HepG2 (cell line): ENCODE data around the gene KATNB1. TPM values are rescaled to one million over a fixed set of nuclear protein-coding genes. Genes with fewer than 3 reads are reported as not detected.

Experiments used
- ATF1 ChIP-seq: IDR thresholded peaks from 2 replicates; pipeline ENCODE4 v1.6.1; 2016; ENCODE audit warnings: mild to moderate bottlenecking, control low read depth
- CBX5 ChIP-seq: sonication (generic); formaldehyde crosslinking; IDR thresholded peaks from 2 replicates; pipeline ENCODE4 v1.4.0; 2020; ENCODE audit warnings: missing genetic modification reagents, borderline replicate concordance
- FOXJ3 ChIP-seq: sonication (generic); formaldehyde crosslinking; IDR thresholded peaks from 2 replicates; pipeline ENCODE4 v1.4.0; 2020; ENCODE audit warnings: missing genetic modification reagents, mild to moderate bottlenecking, borderline replicate concordance
- GATAD1 ChIP-seq: IDR thresholded peaks from 2 replicates; pipeline ENCODE4 v1.6.1; 2016; ENCODE audit warnings: missing genetic modification reagents, missing compliant biosample characterization
- HNF1B ChIP-seq: sonication (generic); formaldehyde crosslinking; IDR thresholded peaks from 2 replicates; pipeline ENCODE4 v1.5.1; 2020; ENCODE audit warnings: mild to moderate bottlenecking, moderate library complexity, missing genetic modification reagents
- KDM2A ChIP-seq: sonication (generic); formaldehyde crosslinking; IDR thresholded peaks from 2 replicates; pipeline ENCODE4 v1.4.0; 2020; ENCODE audit warnings: low read depth, missing genetic modification reagents, borderline replicate concordance
- KDM5B ChIP-seq: sonication (generic); formaldehyde crosslinking; IDR thresholded peaks from 2 replicates; pipeline ENCODE4 v1.4.0; 2020; ENCODE audit warnings: missing genetic modification reagents, mild to moderate bottlenecking, borderline replicate concordance
- MAFF ChIP-seq: IDR thresholded peaks from 2 replicates; pipeline ENCODE4 v1.6.1; 2011; ENCODE audit warnings: low read depth, low read length, improper control_type of control experiment
- MED13 ChIP-seq: sonication (generic); formaldehyde crosslinking; IDR thresholded peaks from 2 replicates; pipeline ENCODE4 v1.5.0; 2020; ENCODE audit warnings: missing genetic modification reagents
- NR0B2 ChIP-seq: sonication (generic); formaldehyde crosslinking; IDR thresholded peaks from 2 replicates; pipeline ENCODE4 v1.4.0; 2020; ENCODE audit warnings: mild to moderate bottlenecking, missing genetic modification reagents
- PHF21A ChIP-seq: sonication (generic); formaldehyde crosslinking; IDR thresholded peaks from 2 replicates; pipeline ENCODE4 v1.5.0; 2020; ENCODE audit warnings: mild to moderate bottlenecking, missing genetic modification reagents
- POLR2G ChIP-seq: fragments of 200-400 bp; formaldehyde crosslinking; IDR thresholded peaks from 2 replicates; pipeline ENCODE4 v1.6.1; 2018; ENCODE audit warnings: mild to moderate bottlenecking, low read depth, low read length, moderate library complexity
- SOX6 ChIP-seq, 2 experiments: fragments of 450-650 bp in 1 of 2; sonication (generic) in 1 of 2; formaldehyde crosslinking in 1 of 2; IDR thresholded peaks; 2 replicates each; pipeline versions ENCODE4 v1.4.0 to v1.6.1; 2017 to 2020; ENCODE audit warnings: antibody characterized with exemption in 1 of 2, mild to moderate bottlenecking in 1 of 2, missing genetic modification reagents in 1 of 2
- TSC22D2 ChIP-seq: sonication (generic); formaldehyde crosslinking; IDR thresholded peaks from 2 replicates; pipeline ENCODE4 v1.5.1; 2020; ENCODE audit warnings: missing genetic modification reagents, mild to moderate bottlenecking, borderline replicate concordance
- XRCC5 ChIP-seq: fragments of 200-400 bp; formaldehyde crosslinking; optimal IDR thresholded peaks from 2 replicates; pipeline ENCODE3; 2017; ENCODE audit warnings: mild to moderate bottlenecking, low read length
- ZNF142 ChIP-seq: sonication (generic); formaldehyde crosslinking; IDR thresholded peaks from 2 replicates; pipeline ENCODE4 v1.4.0; 2020; ENCODE audit warnings: missing genetic modification reagents
- ZNF350 ChIP-seq: sonication (generic); formaldehyde crosslinking; IDR thresholded peaks from 2 replicates; pipeline ENCODE4 v1.4.0; 2020; ENCODE audit warnings: mild to moderate bottlenecking, low read depth, missing genetic modification reagents, borderline replicate concordance
- ZNF576 ChIP-seq: sonication (generic); formaldehyde crosslinking; IDR thresholded peaks from 2 replicates; pipeline ENCODE4 v1.4.0; 2020; ENCODE audit warnings: mild to moderate bottlenecking, missing genetic modification reagents
- ZSCAN31 ChIP-seq: sonication (generic); formaldehyde crosslinking; IDR thresholded peaks from 2 replicates; pipeline ENCODE4 v1.5.0; 2020; ENCODE audit warnings: low read depth, mild to moderate bottlenecking, missing genetic modification reagents
- polyA plus RNA-seq, 8 experiments: library from polyadenylated mRNA; depleted of rRNA in 3 of 8; stranded (reverse) in 7 of 8; unstranded in 1 of 8; fragments of >200 nt; fragmentation: Illumina TruSeq in 4 of 8; extraction: Trizol in 4 of 8; gene quantifications; 2 replicates each; pipeline versions ENCODE4 v1.2.1 to v1.2.3, GENCODE V29; 2011 to 2016; ENCODE audit warnings: low read depth in 4 of 8, missing spikeins in 1 of 8, mixed read lengths in 1 of 8; ENCODE audit not compliant: insufficient read depth in 1 of 8
- total RNA-seq, 5 experiments: library from RNA; depleted of rRNA; stranded (reverse); fragments of >200 nt; fragmentation: Illumina TruSeq; extraction: Trizol; gene quantifications; 2 replicates each; pipeline ENCODE4 v1.2.3, GENCODE V29; 2016; ENCODE audit warnings: low read depth in 1 of 5

KATNB1 gene
- total and polyA plus RNA-seq, 2 of the 13 experiments (the other 11 are each of a cell fraction or from before 2014, with no cell fraction given): 31.5 to 43.5 TPM

GRCh38 chr16:57736419-57737351 lies 1.1 kb downstream of the KATNB1 start (continued):
- TF ChIP-seq ZNF142 (CRISPR knock-in tag) (0 out of 2 replicates have a peak, but pooled peaks have one; percentile 13), TSC22D2 (peak; percentile 72; the same call in 1 of the 2 replicates), HNF1B (CRISPR knock-in tag) (peak; percentile 15; the same call in 1 of the 2 replicates), ZNF576 (CRISPR knock-in tag) (0 out of 2 replicates have a peak, but pooled peaks have one; percentile 30), CBX5 (CRISPR knock-in tag) (peak; percentile 14; the same call in 1 of the 2 replicates), XRCC5 (peak; percentile 63), KDM2A (CRISPR knock-in tag) (no peak; the same call in 1 of the 2 replicates), ZSCAN31 (CRISPR knock-in tag) (peak; percentile 64; the same call in 1 of the 2 replicates), ATF1 (peak; percentile 77), MED13 (CRISPR knock-in tag) (0 out of 2 replicates have a peak, but pooled peaks have one; percentile 10), NR0B2 (peak; percentile 91; the same call in 1 of the 2 replicates), FOXJ3 (CRISPR knock-in tag) (0 out of 2 replicates have a peak, but pooled peaks have one; percentile 49), GATAD1 (CRISPR knock-in tag) (0 out of 2 replicates have a peak, but pooled peaks have one; percentile 10), KDM5B (CRISPR knock-in tag) (0 out of 2 replicates have a peak, but pooled peaks have one; percentile 1), MAFF (peak; percentile 63), ZNF350 (CRISPR knock-in tag) (peak; percentile 48; the same call in 1 of the 2 replicates), PHF21A (peak; percentile 58; the same call in 1 of the 2 replicates), SOX6 (IDR thresholded peaks at IDR 0.05) (no peak), SOX6 (CRISPR knock-in tag; IDR thresholded peaks at IDR 0.05) (peak; percentile 57), POLR2G (peak; percentile 56; the same call in 1 of the 2 replicates)
